GM12801 (cell line): ENCODE results near the gene RNF151.

Source experiments
- TF ChIP-seq, protein P1 (sequence below): IDR thresholded peaks from one replicate; pipeline ENCODE4 v1.5.1; 2011; ENCODE audit warnings: control low read depth; ENCODE audit not compliant: insufficient read length; ENCODE audit errors: extremely low read depth

The RNF151 gene

DNA sequence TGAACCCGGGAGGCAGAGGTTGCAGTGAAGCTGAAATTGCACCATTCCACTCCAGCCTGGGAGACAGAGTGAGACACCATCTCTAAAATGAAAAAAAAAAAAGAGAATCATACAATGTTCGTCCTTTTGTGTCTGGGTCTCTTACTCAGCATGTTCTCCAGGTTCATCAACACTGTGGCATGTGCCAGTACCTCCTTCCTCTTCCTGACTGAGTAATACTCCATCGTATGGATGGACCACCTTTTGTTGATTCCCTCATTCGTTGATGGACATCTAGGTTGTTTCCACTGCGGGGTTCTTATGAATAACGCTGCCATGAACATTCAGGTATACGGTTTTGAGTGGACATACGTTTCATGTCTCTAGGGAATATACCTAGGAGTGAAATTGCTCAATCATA, 44.3 kb upstream of the RNF151 start:
- TF ChIP-seq, protein P1, sequence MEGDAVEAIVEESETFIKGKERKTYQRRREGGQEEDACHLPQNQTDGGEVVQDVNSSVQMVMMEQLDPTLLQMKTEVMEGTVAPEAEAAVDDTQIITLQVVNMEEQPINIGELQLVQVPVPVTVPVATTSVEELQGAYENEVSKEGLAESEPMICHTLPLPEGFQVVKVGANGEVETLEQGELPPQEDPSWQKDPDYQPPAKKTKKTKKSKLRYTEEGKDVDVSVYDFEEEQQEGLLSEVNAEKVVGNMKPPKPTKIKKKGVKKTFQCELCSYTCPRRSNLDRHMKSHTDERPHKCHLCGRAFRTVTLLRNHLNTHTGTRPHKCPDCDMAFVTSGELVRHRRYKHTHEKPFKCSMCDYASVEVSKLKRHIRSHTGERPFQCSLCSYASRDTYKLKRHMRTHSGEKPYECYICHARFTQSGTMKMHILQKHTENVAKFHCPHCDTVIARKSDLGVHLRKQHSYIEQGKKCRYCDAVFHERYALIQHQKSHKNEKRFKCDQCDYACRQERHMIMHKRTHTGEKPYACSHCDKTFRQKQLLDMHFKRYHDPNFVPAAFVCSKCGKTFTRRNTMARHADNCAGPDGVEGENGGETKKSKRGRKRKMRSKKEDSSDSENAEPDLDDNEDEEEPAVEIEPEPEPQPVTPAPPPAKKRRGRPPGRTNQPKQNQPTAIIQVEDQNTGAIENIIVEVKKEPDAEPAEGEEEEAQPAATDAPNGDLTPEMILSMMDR, result no peak

DNA sequence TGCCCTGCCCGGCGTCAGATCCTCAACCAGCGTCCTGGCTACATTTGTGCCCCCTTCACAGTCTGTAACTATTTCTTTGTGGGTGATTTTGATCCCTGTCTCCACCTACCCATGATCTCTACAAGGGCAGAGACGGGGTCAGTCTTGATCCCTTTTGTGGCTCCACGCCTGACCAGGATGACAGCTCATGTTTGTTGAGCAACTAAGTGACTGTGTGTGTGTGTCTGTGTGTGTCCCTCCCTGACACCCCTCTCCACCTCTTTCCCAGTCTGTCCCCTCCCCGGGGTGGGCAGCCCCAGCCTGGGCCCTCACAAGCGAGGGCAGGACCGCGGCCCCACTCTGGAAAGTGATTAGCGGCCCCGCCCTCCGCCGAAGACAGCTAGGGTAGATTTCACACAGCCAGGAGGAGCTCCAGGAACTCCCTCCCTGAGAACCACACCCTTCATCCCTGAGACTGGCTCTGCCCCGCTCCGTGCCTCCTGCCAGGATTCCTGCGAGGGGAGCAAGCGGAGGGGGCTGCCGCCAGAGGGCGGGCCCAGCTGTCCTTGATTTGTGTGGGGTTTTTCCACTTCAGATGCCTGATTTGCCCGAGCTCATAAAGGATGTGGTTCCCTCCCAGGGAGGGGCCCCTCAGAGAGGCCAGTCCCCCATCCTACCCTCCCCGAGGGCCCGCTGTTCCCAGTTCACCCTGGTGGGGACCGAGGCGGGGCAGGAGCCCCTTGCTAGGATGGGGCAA, 43.2 kb upstream of the RNF151 start:
- TF ChIP-seq, protein P1, result no peak

DNA sequence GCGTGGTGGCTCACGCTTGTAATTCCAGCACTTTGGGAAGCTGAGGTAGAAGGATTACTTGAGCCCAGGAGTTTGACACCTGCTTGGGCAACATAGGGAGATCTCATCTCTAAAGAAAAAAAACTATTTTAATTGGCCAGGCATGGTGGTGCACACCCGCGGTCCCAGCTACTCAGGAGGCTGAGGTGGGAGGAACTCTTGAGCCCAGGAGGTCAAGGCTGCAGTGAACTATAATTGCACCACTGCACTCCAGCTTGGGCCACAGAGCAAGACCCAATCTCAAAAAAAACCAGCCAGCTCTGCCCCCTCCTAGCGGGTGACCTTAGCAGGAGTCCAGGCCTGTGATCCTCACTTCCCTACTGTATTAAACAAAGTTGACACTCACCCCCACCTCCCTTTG, 42.6 kb upstream of the RNF151 start:
- TF ChIP-seq, protein P1, result no peak

DNA sequence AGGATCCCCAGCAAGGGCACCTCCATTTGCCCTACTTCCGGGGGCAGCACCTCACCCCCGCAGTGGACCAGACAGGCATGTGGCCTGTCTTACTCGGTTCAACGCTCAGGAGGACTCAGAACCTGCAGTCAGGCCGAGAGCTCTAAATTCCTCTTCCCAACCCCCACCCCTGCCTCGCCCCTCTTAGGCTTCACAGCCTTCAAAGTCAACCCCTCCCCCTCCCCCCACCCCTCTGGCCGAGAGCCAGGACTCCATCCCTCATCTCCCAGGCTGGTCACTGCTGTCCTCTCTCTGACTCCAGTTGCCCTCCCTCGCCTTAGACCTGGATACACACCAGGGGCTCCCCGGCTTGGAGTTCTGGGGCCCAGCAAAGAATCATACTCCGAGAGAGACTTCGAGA, 40.4 kb upstream of the RNF151 start:
- TF ChIP-seq, protein P1, result no peak

DNA sequence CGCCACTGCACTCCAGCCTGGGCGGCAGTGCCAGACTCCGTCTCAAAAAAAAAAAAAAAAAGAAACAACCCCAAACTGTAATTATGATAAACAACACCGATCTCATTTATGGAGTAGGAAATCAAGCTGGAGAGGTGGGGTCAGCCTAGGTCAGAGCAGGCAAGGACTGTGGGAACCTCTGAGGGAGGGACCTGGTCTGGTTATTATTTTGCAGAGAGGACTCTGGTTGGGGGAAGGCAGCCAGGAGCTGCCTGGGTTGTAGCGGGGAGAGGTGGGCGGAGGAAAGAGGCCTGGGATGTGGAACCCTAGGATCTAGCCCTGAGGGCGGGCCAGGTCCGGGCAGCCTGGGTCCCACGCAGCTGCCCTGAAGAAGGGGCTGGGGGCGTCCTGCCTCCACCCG, 37.6 kb upstream of the RNF151 start:
- TF ChIP-seq, protein P1, result no peak

DNA sequence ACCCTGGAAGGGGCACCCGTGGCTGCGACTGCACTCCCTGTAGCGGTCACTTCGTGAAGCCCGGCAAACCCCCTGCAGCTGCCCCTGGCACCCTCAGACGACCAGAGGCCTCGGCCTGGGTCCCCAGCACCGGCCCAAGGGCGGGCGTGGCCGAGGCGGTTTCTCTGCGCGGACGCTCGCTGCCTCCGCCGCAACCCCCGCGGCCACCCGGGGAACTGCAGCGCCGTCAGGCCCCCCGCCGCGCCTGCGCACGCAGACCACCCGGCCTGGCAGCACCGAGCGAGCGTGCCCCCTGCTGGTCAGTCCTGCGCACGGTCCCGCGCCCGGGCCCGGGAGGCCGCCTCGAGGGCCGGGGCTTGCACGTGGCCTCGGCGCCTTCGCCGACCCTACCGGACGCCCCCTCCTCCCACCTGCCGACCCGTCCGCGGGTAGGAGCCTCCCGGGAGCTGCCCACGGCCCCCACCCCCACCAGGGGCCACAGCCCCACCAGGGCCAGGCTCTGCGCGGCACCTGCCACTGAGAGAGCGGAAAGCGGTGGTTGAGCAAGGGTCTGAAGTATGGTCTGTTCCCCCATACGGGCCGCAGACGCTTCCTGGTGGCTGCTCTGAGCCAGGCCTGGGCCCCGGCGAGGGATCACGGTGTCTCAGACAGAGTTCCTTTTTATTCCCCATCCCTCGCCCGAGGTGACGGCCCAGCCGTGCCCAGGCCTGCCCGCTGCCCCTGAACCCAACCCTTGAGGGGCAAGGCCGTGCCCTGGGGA, 36.9 kb upstream of the RNF151 start:
- TF ChIP-seq, protein P1, result no peak

DNA sequence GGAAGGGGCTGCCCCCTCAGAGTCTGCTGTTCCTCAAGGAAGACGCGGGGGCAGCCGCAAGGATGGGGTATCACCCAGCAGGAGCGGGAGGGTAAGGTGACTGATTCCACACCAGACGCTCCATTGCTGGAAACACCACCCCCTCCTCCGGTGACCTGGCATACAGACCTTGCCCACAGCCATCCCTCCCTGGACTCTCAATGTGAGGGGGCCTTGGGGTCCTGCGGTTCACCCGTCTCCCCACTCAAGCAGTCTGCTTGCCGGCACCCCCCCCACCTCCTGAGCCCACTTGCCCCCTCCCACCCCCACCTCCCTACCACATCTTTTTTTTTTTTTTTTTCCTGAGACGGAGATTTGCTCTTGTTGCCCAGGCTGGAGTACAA, 36.3 kb upstream of the RNF151 start:
- TF ChIP-seq, protein P1, result no peak
